Activated CD8-positive, alpha-beta memory T cell treated with anti-CD3 and anti-CD28 coated beads for 4 hours (primary cell): ENCODE results near the gene ADARB2.
"Not testable (repeated sequence)": the region's sequence is repeated elsewhere in the genome, so short reads cannot be mapped to it uniquely, and the experiment has no call there.

Experiments used
- DNase-seq, 2 donors: peaks; one replicate each; pipeline ENCODE4 v3.0.0-alpha.2; 2020; ENCODE audit warnings: low read depth in 2 of 2

The ADARB2 gene

DNA sequence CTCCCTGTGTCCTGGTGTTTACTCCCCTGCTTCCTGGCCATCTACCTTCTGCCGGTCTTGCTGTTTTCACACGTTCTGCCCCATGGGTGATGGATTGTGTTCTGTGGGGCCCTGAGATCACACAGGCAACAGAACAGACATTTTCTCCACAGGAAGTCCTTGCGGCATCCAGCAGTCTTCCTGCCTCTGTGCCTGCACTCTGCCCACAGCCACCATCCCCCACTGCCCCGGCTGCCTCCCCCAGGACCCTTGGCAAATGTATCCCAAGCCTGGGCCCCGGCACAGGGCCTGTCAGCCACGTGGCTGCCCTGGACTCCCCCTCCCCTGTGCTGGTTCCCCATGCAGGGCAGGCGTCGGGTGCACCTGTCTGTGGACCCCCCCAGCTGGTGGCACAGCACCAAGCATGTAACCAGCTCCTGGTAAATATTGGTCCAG lies 497.0 kb downstream of the ADARB2 start:
- no peak for DNase-seq

DNA sequence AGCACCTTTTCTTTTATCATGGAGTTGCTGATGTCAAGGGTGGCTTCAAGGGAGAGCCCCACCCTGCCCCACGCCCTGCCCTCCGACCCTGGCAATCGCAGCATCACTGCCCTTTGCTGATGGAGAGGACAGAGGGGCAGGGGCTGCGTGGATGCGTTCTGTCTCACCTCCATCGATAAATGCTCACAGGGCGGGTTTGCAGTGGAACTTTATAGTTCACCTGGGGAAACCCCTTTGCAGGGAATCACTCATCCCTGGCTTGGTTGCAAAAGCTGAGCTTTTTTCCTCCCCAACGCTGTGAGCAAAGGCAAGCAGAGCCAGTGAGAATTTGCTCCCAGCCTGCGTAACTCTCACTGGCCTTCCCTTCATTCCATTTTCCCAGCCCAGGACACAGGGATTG lies 504.3 kb downstream of the ADARB2 start:
- no peak for DNase-seq

DNA sequence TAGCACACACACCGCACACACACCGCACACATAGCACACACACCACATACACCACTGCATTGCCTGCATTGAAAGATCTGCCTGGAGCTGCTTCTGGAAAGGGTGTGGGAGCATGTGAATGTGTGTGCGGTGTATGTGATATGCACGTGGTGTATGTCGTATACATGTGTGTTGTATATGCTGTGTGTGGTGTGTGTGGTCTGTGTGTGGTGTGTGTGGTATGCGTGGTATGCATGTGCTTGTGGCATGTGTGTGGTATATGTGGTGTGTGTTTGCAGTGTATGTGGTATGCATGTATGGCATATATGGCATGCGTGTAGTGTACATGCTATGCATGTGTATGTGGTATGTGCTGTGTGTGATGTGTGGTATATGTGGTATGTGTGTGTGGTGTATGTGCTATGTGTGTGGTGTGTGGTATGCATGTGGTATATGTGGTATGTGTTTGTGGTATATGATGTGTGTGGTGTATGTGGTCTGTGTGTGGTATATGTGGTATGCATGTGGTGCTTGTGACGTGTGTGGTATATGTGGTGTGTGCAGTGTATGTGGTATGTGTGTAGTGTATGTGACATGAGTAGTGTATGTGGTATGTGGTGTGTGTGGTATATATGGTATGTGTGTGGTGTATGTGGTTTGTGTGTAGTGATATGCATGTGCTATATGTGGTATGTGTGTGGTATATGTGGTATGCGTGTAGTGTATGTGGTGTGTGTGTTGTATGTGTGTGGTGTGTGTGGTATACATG lies 505.0 kb downstream of the ADARB2 start:
- DNase-seq: no peak

DNA sequence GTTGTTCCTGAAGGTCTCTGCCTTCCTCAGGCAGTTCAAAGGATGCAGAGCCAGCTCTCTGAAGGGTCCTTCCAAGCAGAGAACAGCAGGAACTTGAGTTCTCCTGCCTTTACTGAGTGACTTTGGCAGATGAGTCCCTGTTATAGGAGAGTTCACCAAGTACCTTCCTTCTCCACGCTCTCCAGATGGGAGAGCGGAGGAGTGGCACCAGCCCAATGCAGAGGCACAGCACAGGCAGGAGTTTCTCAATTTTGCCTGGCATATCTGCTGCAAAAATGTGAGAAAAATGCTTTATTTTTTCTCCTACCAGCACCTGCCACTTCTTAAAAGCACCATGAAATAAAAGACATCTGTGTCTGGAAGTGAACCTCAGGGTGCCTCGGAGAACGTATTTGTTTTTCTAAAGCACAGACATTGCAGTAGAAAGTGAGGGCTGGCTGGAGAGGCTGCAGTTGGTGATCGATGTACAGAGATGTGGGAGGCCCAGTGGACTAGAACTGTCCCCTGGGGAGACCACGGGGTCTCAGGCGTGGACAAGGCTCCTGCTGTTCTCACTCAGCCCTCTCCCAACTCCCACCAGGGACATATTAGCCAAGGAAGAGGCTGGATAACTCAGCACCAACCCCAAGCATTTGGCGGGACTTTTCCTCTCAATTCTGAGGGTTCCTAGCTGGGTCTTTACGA lies 506.6 kb downstream of the ADARB2 start:
- no peak for DNase-seq

DNA sequence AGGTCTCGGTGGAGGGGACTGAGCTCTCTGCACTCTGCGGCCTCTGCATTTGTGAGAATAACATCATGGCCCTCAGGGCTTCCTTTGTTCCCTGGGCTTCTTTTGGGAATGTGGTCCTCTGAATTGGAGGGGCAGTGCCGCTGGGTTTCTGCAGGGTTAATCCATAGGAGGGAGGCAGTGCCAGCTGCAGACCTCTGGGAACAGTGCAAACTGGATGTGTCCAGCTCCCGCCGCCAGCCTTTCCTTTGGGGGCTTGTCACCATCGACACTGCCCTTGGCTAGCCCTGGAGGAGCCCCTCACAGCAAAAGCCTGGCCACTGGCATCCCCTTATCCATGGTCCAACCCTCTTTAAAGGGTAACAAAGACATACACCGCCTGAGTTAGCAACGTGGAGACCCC lies 507.2 kb downstream of the ADARB2 start:
- DNase-seq: no peak

DNA sequence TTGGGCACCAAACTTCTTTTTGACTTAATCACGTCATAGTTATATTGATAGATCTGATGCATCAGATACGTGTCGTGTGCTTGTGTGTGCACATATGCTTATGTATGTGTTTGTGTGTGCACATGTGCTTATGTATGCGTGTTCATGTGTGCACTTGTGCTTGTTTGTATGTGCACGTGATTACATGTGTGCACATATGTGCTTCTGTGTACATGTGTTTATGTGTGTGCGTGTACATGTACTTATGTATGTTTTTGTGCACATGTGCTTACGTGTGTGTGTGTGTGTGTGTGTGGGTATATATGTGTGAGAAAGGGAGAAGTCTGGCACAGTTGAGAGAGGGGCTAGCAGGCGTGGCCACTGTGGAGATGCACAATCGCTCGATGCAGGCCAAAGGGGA lies 507.8 kb downstream of the ADARB2 start:
- no peak for DNase-seq

DNA sequence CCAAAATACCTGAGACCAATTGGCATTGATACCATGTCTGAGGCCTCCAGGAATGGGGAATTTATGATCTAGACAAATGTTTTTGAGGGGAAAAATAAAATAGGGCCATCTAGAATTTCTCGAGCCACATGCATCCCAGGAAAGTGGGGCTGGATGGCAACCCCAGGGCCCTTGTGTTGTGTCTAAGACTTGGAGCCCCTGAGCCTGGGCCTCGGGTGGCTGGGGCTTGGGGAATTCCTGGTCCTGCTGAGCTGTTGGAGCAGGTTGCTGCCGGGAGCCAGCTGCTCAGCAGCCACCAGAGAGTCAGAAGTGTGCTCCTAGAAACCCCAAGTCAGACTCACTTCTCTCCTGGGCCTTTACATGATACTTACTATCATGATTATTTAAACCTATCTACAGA lies 508.2 kb downstream of the ADARB2 start:
- no peak for DNase-seq

DNA sequence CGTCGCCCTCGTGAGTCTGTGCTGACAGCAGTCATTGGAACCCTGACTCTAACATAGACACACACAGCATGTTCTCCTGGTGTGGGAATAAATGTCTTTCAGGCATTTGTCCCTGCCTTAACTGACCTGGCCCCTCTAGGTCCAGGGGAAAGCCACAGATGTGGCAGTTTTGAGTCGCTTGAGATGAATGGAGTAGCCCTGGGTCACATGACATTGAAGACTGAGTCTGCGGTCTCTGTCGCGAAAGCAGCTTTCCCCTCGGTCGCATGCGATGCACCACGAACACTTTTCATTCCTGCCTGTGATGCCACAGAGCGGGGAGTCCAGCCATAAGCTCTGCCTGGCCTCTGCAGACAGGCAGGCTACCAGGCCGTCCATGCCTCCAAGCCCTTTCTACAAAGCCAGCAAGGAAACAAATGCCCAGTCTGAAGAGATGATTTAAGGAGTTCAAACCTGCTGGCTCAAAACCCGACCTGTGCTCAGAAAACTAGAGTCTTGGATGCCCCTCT lies 508.8 kb downstream of the ADARB2 start:
- no peak for DNase-seq

DNA sequence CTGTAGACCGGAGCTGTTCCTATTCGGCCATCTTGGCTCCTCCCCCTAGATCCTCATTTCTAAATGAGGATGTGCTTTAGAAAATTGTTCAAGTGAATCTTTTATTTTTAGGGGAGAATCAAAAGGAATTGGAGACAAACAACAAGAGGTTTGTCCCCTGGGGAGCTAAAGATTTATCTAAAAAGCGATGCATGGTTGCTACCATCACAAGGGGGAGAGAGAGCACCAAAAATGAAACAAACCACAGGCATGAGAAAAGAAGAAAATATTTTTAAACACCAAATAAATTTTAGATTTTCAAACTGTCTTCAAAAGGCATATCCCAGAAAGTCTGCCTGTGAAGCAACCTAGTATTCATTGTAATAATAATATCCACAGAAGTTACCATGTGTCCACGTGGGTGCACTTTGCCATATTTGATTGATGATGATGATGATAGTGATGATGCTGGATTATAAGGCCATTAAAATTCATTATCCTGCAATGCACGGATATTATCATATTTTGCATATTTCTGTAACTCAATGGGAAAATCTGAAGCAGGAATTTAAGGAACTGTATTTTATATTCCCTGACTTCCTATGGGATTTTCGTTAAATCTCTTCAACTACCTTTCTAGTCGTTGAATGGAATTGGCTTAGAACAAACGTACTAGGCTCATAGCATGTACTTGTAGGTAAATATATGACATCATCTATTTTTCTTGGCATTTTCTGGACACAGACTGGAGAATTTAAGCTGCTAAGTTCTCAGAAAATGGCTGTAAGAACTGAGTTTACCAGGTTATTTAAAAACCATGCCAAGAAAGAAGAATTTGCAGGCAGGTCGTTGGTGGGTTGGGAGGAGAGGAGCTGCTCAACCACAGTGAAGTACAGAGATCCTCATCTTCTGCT lies 509.6 kb downstream of the ADARB2 start:
- no peak for DNase-seq

DNA sequence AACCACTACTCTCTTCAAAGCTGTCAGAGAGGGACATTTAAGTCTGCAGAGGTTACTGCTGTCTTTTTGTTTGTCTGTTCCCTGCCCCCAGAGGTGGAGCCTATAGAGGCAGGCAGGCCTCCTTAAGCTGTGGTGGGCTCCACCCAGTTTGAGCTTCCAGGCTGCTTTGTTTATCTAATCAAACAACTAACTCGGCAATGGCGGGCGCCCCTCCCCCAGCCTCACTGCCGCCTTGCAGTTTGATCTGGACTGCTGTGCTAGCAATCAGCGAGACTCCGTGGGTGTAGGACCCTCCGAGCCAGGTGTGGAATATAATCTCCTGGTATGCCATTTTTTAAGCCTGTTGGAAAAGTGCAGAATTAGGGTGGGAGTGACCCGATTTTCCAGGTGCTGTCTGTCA lies 510.4 kb downstream of the ADARB2 start:
- not testable (repeated sequence) for DNase-seq

DNA sequence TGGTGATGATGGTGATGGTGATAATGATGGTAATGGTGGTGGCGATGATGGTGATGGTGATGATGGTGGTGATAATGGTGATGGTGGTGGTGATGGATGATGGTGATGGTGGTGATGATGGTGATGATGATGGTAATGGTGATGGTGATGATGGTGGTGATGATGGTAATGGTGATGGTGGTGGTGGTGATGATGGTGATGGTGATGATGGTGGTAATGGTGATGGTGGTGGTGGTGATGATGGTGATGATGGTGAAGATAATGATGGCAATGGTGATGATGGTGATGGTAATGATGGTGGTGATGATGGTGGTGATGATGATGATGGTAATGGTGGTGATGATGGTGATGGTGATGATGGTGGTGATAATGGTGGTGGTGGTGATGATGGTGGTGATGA lies 517.5 kb downstream of the ADARB2 start:
- not testable (repeated sequence) for DNase-seq

DNA sequence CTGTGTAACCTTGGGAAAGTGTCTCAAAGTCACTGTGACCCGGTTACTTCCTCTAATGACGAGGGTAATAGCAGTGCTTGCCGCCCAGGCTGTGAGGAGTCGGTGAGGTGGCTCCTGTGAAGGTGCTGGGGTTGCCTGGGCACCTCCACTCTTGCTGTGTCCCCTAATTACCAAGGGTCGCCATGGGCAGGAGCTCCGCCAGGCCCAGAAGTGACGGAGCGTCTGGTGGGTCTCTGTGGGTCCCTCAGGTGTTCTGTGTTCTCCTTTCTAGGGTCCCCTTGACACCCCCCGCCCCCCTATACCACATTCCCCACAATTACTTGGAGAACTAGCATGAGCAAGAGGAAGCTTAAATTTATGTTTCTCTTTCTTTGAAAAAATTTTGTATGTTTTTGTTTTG lies 519.7 kb downstream of the ADARB2 start:
- no peak for DNase-seq

DNA sequence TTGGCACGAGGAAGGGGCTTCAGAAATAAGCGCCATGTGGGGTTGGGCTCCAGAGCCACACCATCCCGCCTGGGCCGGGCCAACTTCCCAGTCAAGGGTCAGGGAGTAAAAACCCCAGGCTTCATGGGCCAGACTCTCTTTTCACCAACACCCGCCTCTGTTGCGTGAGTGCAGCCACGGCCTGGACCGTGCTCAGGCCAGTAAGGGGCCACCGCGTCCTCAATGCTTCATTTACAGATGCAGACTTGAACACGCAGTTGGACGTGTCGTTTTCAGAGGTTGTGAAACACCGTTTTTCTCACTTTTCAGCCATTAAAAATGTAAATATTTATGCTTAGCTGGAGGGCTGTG lies 520.1 kb downstream of the ADARB2 start:
- DNase-seq: no peak

DNA sequence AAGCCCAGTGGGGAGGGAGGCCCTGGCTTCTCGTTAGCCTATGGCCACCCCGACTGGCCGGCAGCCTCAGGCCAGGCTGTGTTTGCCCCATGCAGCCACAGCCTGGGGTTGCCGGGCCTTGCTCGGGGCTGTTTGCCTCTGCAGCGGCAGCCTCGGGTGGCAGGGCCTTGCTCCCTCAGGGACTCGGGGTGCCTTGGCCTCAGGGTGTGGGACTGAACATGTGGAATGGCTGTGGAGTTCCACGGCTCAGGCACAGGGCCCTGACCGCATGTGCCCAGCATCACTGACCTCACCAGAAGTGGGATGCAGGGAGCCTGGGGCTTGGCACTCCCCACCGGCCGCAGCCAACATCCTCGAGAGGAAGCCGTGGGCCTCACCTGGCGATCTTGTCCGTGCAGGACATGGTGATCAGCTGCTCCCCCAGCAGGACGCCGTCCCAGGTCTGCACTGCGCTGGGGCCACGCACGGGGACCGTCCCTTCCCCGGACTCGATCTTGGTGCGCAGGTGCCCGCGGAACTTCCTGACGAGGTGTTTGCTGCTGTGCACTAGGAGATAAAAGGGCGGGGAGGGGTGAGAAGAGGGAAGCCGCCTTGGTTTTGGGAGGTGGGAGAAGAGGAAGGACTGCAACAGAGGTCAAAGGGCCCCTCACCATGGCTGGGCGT lies 520.6 kb downstream of the ADARB2 start:
- no peak for DNase-seq

DNA sequence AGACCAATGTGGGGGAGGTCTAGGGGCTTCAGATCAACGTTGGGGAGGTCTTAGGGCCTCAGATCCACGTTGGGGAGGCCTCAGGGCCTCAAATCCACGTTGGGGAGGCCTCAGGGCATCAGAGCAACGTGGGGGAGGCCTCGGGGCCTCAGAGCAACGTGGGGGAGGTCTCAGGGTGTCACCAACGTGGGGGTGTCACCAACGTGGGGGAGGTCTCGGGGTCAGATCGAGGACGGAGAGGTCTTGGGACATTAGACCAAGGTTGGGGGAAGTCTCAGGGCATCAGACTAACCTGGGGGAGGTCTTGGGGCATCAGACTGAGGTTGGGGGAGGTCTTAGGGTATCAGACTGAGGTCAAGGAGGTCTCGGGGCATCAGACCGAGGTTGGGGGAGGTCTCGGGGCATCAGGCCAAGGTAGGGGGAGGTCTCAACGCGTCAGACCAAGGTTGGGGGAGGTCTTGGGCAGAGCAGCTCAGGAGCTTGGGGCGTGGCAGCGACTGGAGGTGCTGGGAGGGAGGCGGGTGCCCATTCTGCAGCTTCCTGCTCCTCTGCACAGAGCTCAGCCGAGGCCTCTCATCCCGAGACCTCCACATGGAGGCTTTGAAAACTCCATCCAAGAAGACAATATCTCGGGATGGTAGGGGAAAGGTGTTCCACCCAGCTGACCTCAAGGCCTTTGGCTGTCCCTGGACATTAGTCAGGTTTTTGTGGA lies 521.3 kb downstream of the ADARB2 start:
- DNase-seq: no peak

DNA sequence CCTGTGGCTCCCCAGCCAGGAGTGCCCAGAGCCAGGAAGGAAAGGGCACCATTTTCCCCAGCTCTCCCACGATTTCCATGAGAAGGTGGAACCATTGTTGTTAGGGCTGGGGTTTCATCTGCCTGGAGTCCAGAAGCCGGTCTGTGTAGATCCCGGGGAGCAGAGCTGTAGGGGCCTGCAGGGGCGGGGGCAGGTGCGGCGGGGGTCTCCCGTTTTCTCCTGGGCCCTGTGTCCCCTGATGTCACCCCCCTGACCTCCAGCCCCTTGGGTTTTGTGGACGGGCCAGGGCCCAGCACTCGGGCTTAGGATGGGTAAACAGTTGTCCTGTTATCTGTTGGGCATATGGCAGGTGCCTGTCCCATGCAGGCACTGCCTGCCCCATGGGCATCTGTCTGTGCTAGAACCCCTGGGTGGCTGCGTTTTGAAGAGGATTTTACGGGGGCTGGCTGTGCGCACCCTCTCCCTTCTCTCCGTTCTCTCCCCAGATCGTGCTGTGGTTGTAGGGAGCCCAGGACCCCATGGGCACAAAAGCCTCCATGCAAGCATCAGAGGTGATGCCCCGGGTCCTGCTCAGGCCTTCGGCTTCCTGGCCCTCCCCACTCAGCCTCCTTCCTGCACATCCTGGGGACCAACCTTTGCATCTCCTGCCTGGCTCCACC lies 522.3 kb downstream of the ADARB2 start:
- no peak for DNase-seq

DNA sequence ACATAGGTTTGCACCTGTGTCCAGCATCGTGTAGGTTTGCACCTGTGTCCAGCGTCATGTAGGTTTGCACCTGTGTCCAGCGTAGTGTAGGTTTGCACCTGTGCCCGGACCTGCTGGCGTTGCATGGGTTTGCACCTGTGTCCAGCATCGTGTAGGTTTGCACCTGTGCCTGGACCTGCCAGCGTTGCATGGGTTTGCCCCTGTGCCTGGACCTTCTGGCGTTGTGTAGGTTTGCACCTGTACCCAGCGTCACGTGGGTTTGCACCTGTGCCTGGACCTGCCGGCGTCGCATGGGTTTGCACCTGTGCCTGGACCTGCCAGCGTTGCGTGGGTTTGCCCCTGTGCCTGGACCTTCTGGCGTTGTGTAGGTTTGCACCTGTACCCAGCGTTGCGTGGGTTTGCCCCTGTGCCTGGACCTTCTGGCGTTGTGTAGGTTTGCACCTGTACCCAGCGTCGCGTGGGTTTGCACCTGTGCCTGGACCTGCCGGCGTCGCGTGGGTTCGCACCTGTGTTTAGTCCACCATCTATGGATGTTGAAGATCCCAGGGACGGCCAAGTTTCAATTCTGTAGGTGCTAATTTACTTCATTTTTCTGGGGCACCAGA lies 523.2 kb downstream of the ADARB2 start:
- DNase-seq: no peak

DNA sequence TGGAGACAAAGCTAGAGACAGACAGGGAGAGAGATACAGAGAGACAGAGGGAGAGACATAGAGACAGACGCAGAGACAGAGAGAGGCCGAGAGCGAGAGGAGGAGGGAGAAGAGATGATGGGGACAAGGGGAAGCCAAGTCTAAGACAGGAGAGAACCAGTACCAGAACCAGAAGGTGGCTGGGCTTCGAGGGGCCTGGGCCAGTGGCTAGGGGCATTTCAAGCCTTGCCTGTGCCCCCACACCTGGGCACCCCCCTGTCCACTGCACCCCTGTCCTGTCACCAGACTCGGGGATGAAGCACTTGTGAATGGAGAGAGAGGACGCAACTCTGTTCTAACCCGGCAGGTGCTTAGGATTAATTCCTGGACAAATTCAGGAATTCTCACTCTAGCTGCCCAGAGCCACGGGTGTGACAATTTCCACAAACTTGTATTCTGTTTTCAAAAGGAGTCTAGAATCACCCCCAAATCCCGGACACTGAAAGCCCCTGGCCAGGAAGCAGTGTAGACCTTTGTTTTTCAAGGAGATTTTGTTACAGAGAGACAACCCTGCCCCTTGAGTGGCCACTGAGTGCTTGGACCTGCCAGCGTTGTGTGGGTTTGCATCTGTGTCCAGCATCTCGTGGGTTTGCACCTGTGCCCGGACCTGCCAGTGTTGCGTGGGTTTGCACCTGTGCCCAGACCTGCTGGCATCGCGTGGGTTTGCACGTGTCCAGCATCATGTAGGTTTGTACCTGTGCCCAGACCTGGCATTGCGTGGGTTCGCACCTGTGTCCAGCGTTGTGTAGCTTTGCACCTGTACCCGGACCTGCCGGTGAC lies 523.9 kb downstream of the ADARB2 start:
- no peak for DNase-seq

DNA sequence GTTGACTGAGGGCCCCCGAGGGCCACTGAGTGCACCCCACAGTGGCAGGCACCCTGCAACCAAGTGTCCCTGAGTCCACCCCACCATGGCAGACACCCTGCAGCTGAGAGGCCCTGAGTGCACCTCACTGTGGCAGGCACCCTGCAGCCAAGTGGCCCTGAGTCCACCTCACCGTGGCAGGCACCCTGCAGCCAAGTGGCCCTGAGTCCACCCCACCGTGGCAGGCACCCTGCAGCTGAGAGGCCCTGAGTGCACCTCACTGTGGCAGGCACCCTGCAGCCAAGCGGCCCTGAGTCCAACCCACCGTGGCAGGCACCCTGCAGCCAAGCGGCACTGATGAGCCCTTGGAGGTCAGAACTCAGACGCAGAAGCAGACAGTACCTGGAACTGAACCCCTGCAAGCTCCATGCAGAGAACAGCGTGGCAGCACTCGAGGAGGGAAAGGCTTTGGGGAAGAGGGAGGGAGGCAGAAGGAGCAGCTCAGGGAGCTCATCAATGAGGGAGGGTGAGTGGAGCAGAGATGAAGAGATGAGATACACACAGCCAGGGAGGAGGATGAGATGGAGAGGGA lies 524.7 kb downstream of the ADARB2 start:
- DNase-seq: no peak
